ENCODE measurements around the gene EIF3K.

GRCh38 chr19:38648769-38649304, 29.8 kb downstream of the EIF3K start:
- TF ChIP-seq CTCF (IDR thresholded peaks at IDR 0.05) (no peak), POLR2A (IDR thresholded peaks at IDR 0.05) (no peak)

All from adrenal gland (tissue), 5 donors.